Activated CD4-positive, alpha-beta T cell treated with anti-CD3 and anti-CD28 coated beads, Interleukin-2, amount 10 ng/mL, durations not matched to agents 24 days and 14 days (primary cell): ENCODE results near the gene KRT17. TPM values are rescaled to one million over a fixed set of nuclear protein-coding genes. Genes with fewer than 3 reads are reported as not detected.
"Not testable (repeated sequence)": the region's sequence is repeated elsewhere in the genome, so short reads cannot be mapped to it uniquely, and the experiment has no call there.

Experiments
- DNase-seq: peaks from one replicate; pipeline ENCODE4 v3.0.0; 2022
- H3K27ac Mint-ChIP-seq: one replicate; pipeline ENCODE4 v1.8.0; 2022; ENCODE audit warnings: mild to moderate bottlenecking, mixed read lengths
- H3K27me3 Mint-ChIP-seq: one replicate; pipeline ENCODE4 v1.8.0; 2022; ENCODE audit warnings: mixed read lengths
- H3K36me3 Mint-ChIP-seq: one replicate; pipeline ENCODE4 v1.8.0; 2022; ENCODE audit warnings: low read depth, mild to moderate bottlenecking, mixed read lengths
- H3K4me1 Mint-ChIP-seq: one replicate; pipeline ENCODE4 v1.8.0; 2021; ENCODE audit warnings: mixed read lengths
- H3K4me3 Mint-ChIP-seq: one replicate; pipeline ENCODE4 v1.8.0; 2022; ENCODE audit warnings: mild to moderate bottlenecking, moderate library complexity, mixed read lengths
- H3K9me3 Mint-ChIP-seq: one replicate; pipeline ENCODE4 v1.8.0; 2021; ENCODE audit warnings: mixed read lengths
- intact Hi-C: fragments of 100-400 bp; cut with micrococcal nuclease; formaldehyde crosslinking; loops from one replicate; pipeline ENCODE4 v1.15.1; 2023
- total RNA-seq: library from RNA; stranded (reverse); gene quantifications from 2 replicates; pipeline ENCODE4 v1.2.3, GENCODE V29; 2022

The KRT17 gene
- total RNA-seq, 1 donor from 2014 or later, result not detected

DNA sequence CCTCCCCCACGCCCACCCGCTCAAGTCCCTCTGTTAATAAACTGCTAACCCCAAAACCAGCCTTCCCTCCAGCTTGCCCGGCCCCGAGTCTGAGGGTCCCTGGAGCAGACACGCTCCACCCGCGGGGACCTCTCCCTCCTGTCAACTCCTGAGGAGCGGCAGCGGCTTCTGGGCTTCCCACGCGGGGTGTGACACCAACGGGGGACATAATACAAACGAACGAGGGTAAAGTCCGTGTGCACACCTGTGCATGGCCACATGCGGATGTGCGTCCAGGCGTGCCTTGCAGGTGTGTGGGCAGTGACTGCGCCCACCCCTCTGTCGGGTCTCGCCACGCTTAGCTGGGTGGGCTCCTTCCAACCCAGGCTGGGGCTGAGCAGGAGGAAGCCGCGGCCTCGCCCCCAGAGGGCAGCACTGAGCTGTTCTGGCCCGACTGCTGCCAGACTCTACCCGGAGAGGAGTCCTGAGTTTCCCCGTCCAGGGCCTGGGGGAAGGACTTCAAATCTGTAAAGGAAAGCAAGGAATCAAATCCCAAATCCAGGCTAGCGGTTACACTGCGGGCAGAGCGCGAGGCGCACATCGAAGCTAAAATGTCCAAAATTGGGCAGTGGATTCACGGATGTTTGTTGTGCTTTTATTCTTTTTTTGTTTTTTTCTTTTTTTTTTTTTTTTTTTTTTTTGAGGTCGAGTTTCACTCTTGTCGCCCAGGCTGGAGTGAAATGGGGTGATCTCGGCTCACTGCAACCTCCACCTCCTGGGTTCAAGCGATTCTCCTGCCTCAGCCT lies 24.2 kb upstream of the KRT17 start:
- Mint-ChIP-seq H3K4me1 (peaks cover 7% of the 10 kb centered on the region), H3K36me3 (no peaks in the 10 kb centered on the region), H3K4me3 (peak overlapping the region; percentile 76), H3K27ac (peak overlapping the region; percentile 23), H3K9me3 (no peaks in the 10 kb centered on the region), H3K27me3 (peaks cover 1% of the 10 kb centered on the region)
- intact Hi-C loops, result loop anchor here (1.0 to 5.0 kb wide), 6 partner anchors 14 to 845 kb away; partner anchors contain the start of gene KRT36
- DNase-seq, result peak; percentile 96

DNA sequence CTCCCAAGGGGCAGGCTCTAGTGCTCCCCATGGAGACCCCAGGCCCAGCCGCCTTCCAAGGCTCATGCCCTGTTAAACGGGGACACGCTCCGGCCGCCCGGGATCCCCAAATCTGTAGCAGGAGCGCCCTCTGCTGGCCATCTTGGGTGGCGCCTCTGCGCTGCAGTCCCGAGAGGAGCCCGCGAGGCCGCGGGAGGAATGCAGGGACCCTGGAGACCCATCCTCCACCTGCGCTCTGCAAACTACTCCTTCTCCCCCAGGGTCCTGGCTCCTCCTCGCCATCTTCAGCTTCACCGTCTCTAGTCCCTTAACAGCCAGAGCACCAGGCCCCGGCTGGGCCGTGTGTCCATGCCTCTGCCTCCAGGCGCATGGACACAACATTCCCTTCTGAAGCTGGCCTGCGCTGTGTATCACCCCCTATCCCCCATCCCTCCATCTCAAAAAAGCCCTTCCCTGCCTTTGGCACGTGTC lies 23.6 kb upstream of the KRT17 start:
- Mint-ChIP-seq H3K4me1 (peaks cover 7% of the 10 kb centered on the region), H3K27ac (peak overlapping the region; percentile 34), H3K9me3 (no peaks in the 10 kb centered on the region), H3K27me3 (peaks cover 1% of the 10 kb centered on the region), H3K36me3 (no peaks in the 10 kb centered on the region), H3K4me3 (peak overlapping the region; percentile 76)
- intact Hi-C loops, result loop anchor here (1.0 to 5.0 kb wide), 6 partner anchors 14 to 845 kb away; partner anchors contain the start of gene KRT36
- DNase-seq, result peak; percentile 96

DNA sequence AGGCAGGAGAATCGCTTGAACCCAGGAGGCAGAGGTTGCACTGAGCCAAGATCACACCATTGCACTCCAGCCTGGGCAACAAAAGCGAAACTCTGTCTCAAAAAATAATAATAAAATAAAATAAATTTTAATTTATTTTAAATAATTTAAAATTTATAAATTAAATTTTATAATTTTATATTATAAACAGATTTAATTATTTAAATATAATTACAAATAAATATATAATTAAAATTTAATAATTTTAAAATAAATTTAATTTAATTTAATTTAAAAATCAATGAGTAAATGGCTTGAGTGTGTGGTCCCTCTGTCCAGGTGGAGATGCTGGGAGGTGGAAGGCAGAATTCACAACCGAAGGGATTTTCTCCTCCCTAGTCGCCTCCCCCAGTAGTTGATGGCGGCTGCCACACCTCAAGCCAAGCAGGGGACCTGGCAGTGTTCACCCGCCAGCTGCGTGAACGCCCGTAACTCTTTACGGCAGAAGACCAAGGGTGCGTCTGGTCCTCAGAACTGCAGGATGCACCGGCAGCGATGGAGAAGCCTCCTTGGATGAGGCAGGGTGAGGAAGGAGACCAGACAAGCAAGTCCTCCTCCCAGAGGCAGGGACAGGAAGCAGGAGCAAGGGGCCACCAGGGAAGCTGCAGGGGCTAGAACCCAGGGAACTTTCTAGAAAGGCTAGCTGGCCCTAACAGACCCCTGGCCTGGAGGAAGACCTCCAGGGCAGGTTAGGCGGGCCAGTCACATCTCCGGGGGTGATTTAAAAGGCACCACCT lies 22.9 kb upstream of the KRT17 start:
- H3K9me3 Mint-ChIP-seq, result no peaks in the 10 kb centered on the region
- intact Hi-C loops, result loop anchor here (5.0 kb wide), 1 partner anchor 160 kb away; the partner anchor contains the start of gene KRT36
- no peak overlapping the region for H3K4me3 Mint-ChIP-seq
- H3K27ac Mint-ChIP-seq, result no peak overlapping the region
- peaks cover 7% of the 10 kb centered on the region for H3K4me1 Mint-ChIP-seq
- no peaks in the 10 kb centered on the region for H3K36me3 Mint-ChIP-seq
- no peak for DNase-seq
- peaks cover 1% of the 10 kb centered on the region for H3K27me3 Mint-ChIP-seq

DNA sequence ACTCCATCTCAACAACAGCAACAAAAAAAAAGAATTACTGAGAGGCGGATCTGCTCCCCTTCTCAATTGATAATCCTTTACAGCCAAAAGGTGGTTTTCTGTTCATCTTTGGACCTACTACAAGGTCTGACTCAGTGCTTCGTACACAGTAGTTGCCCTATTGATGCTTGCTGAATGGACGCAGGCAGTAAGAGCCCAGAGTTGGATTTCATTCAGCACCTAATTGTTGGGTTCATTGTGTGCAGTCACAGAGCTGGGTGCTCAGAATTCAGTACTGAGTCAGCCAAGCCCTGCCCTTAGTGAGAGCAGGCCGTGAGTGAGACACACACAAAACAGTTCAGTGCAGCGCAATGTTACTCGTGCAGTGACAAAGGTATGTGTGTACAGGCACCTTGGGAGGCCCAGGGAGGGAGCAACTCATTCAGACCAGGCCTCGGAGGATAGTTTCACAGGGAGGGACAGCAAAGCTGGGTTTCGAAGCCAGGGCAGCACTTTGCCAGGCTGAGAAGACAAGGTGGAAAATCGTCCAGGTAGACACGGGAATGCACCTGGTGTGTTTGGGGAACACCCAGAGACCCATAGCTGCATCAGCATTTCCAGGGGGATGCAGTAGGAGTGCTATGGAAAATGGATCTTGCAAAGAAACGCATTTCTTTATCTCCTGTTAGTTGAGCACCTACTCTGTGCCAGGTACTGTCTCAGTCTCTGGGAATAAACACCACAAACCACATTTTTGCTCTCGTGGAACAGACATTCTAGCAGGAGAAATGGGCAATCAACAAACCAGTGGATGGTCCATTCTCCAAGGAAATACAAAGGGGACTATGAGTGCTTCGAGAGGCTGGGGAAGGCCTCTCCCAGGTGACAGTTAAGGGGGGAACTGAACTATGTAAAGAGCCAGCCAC lies 18.1 kb upstream of the KRT17 start:
- H3K4me3 Mint-ChIP-seq, result no peak overlapping the region
- H3K4me1 Mint-ChIP-seq, result no peaks in the 10 kb centered on the region
- no peaks in the 10 kb centered on the region for H3K36me3 Mint-ChIP-seq
- no peaks in the 10 kb centered on the region for H3K9me3 Mint-ChIP-seq
- H3K27ac Mint-ChIP-seq, result no peak overlapping the region
- peaks cover 1% of the 10 kb centered on the region for H3K27me3 Mint-ChIP-seq
- intact Hi-C loops, result no loop called here
- DNase-seq, result no peak

DNA sequence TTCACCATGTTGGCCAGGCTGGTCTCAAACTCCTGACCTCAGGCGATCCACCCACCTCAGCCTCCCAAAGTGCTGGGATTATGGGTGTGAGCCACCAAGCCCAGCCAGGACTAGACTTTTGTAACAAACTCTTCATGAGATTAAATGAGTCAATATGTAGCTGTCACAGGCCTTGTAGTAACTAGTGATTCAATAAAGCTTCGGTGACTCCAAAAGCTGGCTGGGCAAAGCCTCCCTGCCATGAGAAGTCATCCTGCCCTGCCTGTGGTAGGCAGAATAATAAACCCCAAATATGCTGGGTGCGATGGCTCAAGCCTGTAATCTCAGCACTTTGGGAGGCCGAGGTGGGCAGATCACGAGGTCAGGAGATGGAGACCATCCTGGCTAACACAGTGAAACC lies 16.2 kb upstream of the KRT17 start:
- intact Hi-C loops, H3K4me1 Mint-ChIP-seq, H3K27ac Mint-ChIP-seq, H3K9me3 Mint-ChIP-seq, H3K4me3 Mint-ChIP-seq, DNase-seq, H3K27me3 Mint-ChIP-seq, H3K36me3 Mint-ChIP-seq: not testable (repeated sequence)

DNA sequence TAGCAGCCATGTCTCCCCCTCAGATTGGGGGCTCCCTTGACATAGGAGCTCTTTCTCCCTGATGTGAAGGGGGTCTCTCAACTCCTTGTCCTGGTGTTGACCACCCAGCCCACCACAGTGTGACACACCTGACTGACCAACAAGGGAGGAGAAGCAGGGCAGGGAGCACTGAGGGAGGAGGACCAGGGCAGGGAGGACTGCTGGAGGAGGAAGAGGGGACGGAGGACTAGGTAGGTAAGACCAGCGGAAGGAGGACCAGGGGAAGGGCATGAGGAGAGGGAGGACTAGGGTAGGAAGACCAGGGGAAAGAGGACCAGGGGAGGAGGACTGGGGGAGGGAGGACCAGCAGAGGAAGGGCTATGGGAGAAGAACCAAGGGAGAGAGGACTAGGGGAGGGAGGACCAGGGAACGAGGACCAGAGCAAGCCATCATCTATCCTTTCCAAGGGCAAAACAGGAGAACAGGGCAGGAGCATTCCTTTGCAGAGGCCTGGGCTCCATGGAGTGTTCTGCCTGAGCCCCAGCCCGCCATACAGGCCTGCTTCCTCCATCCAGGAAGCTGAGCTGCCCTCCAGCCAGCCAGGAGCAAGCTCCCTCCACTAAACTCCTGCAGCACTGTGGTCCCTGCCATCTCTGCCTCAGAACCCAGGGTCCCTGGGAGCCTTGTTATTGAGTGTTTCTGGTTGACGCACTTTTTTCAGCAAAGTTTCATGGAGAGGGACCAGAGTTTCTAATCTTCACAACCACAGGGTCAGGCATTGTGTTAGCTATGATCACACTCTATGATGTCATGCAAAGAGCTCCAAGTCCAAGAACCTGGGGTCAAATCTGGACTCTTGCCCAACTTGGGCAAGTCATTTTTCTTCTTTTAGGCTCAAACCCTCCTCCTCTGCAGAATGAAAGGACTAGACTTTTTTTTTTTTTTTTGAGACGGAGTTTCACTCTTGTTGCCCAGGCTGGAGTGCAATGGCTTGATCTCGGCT lies 15.4 kb upstream of the KRT17 start:
- no peak for DNase-seq
- intact Hi-C loops, result no loop called here
- H3K27ac Mint-ChIP-seq, result no peak overlapping the region
- H3K36me3 Mint-ChIP-seq, result no peaks in the 10 kb centered on the region
- H3K4me1 Mint-ChIP-seq, result no peaks in the 10 kb centered on the region
- H3K9me3 Mint-ChIP-seq, result no peaks in the 10 kb centered on the region
- H3K4me3 Mint-ChIP-seq, result no peak overlapping the region
- no peaks in the 10 kb centered on the region for H3K27me3 Mint-ChIP-seq

DNA sequence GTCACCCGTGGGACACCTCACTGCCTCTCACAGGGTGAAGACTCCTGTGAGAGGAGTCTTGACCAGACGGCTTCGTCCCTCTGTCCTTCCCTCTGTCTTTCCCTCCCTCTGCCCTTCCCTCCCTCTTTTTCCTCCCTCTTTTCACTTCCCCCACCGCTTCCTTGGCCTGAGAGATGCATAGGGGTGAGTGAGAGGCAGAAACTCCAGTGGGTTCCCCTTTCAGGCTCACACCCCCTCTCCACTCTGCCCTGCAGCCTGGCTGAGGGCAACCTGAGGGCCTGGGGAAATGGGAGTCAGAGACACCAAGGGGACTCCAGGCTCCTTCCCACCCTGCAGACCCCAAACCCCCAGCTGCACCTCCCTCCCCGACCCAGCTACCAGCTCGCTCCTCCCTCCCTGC lies 14.6 kb upstream of the KRT17 start:
- H3K36me3 Mint-ChIP-seq, result no peaks in the 10 kb centered on the region
- no peaks in the 10 kb centered on the region for H3K4me1 Mint-ChIP-seq
- no peak overlapping the region for H3K4me3 Mint-ChIP-seq
- H3K27ac Mint-ChIP-seq, result no peak overlapping the region
- DNase-seq, result no peak
- intact Hi-C loops, result no loop called here
- H3K9me3 Mint-ChIP-seq, result no peaks in the 10 kb centered on the region
- H3K27me3 Mint-ChIP-seq, result no peaks in the 10 kb centered on the region

DNA sequence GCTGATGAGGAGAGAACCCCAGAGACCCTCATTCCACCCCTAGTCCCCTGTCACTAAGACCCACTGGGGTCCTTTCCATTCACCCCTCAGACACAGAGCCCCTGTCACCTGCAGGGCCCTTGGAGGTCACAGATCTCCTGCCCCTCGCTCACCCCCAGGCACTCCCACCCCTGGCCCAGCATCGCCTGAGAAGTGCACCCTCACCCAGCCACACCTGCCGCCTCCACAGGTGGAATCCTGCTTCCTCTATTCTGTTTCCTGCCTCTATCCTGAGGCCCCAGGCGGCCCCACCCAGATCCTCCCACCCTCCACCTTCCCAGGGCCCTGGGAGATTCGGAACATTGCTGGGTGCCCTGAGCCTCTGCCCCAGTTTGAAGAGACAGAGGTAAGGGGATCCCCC lies 13.8 kb upstream of the KRT17 start:
- no peak overlapping the region for H3K27ac Mint-ChIP-seq
- DNase-seq, result no peak
- H3K27me3 Mint-ChIP-seq, result no peaks in the 10 kb centered on the region
- intact Hi-C loops, result no loop called here
- H3K9me3 Mint-ChIP-seq, result no peaks in the 10 kb centered on the region
- H3K36me3 Mint-ChIP-seq, result no peaks in the 10 kb centered on the region
- no peaks in the 10 kb centered on the region for H3K4me1 Mint-ChIP-seq
- H3K4me3 Mint-ChIP-seq, result no peak overlapping the region

DNA sequence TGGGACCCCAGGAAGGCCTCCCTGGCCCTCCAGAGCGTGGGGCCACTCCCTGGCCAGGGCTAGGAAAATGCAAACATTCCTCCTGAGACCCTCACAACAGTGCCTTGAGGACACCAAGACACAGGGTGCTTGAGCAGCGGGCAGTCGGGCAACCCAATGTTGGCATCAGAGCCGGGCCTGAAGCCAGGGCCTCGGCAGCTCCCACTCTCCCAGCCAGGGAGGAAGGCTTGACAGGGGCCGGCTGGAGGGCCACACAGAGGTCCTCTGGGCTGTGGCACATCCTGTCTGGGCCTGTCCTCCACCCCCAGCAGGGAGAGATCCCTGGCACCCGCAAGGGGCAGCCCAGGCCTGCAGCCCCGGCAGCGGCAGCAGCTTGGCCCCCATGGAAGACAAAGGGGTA lies 12.3 kb upstream of the KRT17 start:
- H3K36me3 Mint-ChIP-seq, result no peaks in the 10 kb centered on the region
- H3K27me3 Mint-ChIP-seq, result no peaks in the 10 kb centered on the region
- intact Hi-C loops, result no loop called here
- no peaks in the 10 kb centered on the region for H3K9me3 Mint-ChIP-seq
- no peak overlapping the region for H3K4me3 Mint-ChIP-seq
- no peak for DNase-seq
- no peaks in the 10 kb centered on the region for H3K4me1 Mint-ChIP-seq
- no peak overlapping the region for H3K27ac Mint-ChIP-seq

DNA sequence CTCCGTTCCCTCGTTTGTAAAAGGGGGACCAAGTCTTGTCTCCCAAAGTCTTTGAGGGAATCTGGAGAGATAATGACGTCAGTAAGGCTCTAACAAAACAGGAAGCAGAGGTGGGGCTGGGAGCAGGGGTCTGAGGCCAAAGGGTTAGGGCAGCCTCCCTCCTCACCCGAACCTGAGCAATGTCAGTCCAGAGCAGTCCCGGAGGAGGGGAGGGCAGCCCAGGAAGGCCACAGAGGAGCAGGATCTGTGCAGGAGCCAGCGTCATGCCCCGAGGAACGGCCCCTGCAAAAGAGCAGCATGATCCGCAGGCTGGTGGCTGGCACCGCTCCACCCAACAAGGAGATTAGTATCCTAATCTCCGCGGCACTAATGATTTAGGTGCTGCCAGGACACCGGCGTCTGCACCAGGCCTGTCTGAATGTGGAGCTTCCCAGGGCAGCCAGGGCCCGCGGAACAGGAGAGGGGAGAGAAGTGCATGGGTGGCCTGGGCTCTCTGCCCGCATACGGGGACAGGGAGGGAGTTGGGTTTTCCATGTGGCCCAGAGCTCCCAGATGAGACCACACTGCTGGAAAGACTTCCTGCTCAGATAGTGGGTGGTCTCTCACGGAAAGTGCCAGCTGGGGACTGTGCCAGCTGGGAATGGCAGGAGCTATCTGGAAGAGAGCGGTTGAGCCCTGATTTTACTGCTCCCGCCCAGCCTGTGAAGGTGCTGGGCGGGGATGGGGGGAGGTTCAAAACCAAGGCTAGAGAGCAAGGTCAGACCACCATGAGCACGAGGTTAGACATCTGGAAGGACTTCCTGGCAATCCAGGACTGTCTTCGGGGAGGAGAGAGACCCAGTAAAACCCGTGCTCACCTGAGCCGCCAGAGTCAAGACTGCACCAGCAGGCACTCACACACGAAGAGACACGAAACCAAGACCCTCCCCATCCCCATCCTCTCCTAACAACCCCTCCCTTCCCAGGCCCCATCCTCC lies 11.0 kb upstream of the KRT17 start:
- intact Hi-C loops, result no loop called here
- H3K9me3 Mint-ChIP-seq, result no peaks in the 10 kb centered on the region

DNA sequence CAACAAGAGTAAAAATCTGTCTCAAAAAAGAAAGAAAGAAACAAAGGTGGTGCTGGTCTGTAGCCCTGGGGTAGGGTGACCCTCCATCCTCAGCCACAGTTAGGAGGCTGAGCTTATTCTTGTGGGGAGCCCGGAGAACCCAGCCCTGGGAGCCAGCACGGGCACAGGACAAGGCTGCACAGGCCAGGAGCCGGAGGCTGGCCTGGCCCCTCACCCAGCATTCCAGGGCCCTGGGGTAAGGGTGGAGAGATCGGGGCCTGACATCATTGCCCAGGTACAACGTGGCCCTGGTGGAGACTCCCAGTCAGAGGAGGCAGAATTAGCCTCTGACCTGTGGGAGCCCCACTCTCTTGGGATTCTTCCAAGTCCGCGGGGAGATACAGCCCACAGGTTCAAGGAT lies 10.3 kb upstream of the KRT17 start:
- no peaks in the 10 kb centered on the region for H3K36me3 Mint-ChIP-seq
- DNase-seq, result no peak
- no peaks in the 10 kb centered on the region for H3K9me3 Mint-ChIP-seq
- intact Hi-C loops, result no loop called here
- H3K27ac Mint-ChIP-seq, result no peak overlapping the region
- H3K4me3 Mint-ChIP-seq, result no peak overlapping the region
- H3K27me3 Mint-ChIP-seq, result no peaks in the 10 kb centered on the region
- H3K4me1 Mint-ChIP-seq, result no peaks in the 10 kb centered on the region

More for the DNA sequence above, 11.0 kb upstream of the KRT17 start:
- DNase-seq, result no peak
- no peak overlapping the region for H3K4me3 Mint-ChIP-seq
- no peaks in the 10 kb centered on the region for H3K27me3 Mint-ChIP-seq
- H3K36me3 Mint-ChIP-seq, result no peaks in the 10 kb centered on the region
- H3K4me1 Mint-ChIP-seq, result no peaks in the 10 kb centered on the region
- H3K27ac Mint-ChIP-seq, result no peak overlapping the region
